Measurements from ENCODE around the gene SOX15.

Gene SOX15

DNA sequence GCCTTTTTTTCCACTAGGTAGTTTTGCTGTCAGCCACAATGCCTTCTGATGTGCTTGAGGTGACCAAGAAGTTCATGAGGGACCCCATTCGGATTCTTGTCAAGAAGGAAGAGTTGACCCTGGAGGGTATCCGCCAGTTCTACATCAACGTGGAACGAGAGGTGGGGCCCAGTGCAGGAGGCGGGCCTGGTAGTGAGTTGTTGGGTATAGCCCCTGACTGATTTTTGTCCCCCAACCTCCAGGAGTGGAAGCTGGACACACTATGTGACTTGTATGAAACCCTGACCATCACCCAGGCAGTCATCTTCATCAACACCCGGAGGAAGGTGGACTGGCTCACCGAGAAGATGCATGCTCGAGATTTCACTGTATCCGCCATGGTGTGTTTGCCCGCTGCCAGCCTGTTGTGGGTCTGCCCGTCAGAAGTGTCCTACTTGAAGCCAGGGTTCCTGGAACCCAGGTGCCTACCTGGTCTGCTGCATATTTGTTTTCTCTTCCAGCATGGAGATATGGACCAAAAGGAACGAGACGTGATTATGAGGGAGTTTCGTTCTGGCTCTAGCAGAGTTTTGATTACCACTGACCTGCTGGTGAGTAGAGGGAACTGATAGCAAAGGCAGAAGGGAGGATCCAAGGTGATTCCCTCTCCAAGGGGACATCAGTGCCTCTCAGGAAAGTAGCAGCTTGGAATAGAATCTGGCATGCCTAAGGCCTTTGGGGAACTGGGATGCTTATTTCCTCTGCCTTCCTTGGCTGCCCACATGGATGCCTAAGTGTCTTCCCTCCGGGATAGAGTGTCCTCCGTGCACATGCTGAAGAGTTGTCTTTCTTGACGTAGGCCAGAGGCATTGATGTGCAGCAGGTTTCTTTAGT, 12.3 kb downstream of the SOX15 start:
- Histone ChIP-seq H2BK15ac (replicated peaks; ENCODE audit: low read depth) (no peak overlapping the region), H3K23ac (ENCODE audit: low read length) (no peak overlapping the region), H4K8ac (ENCODE audit: low read depth, low read length) (no peak overlapping the region), H2BK5ac (ENCODE audit: low read length) (no peak overlapping the region), H3K79me2 (ENCODE audit: control insufficient read depth, insufficient read depth, low read length) (peaks cover 35% of the 10 kb centered on the region), H3K18ac (ENCODE audit: low read length) (no peak overlapping the region), H3K36me3 (ENCODE audit: control insufficient read depth, insufficient read depth, low read length) (peaks cover 37% of the 10 kb centered on the region), H4K5ac (ENCODE audit: low read length) (no peak overlapping the region), H2AK5ac (ENCODE audit: low read length) (no peak overlapping the region), H2BK120ac (ENCODE audit: low read depth, low read length) (no peak overlapping the region), H3K27me3 (ENCODE audit: insufficient read depth, low read length, poor library complexity) (no peaks in the 10 kb centered on the region), H3K27ac (ENCODE audit: low read depth, low read length) (no peak overlapping the region), H3K9ac (ENCODE audit: low read length) (no peak overlapping the region), H3K4me3 (ENCODE audit: low read length) (no peak overlapping the region), H3K79me1 (ENCODE audit: low read length) (peaks cover 15% of the 10 kb centered on the region), H3K4ac (ENCODE audit: low read depth, low read length) (no peak overlapping the region), H3K4me2 (ENCODE audit: low read length) (no peak overlapping the region), H3K4me1 (ENCODE audit: control insufficient read depth, low read depth, low read length) (peaks cover 2% of the 10 kb centered on the region), H3K56ac (ENCODE audit: low read length) (no peak overlapping the region)
- no CpG with 5 or more reads among the region's 17 CpGs for WGBS (ENCODE audit: extremely low coverage, insufficient coverage, low lambda C conversion rate)
- no peak for DNase-seq

DNA sequence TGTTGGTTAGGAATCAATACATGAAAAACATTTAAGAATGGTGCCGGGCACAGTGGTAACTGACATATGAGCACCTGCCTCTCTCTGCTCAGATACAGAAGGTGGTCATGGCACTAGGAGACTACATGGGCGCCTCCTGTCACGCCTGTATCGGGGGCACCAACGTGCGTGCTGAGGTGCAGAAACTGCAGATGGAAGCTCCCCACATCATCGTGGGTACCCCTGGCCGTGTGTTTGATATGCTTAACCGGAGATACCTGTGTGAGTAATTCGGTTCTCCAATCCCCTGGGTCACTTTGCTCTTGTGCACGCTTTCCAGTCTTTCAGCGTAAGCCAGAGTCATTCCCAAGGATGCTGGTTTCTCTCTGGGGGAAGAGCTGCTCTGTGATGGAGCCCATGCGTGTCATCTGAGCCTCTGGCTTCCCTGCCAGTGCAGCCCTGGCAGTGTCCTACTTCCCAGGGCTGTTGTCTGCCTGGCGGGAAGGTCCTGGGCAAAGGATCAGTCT, 13.4 kb downstream of the SOX15 start:
- Histone ChIP-seq H3K9ac (ENCODE audit: low read length) (no peak overlapping the region), H3K79me1 (ENCODE audit: low read length) (peaks cover 15% of the 10 kb centered on the region), H3K4me1 (ENCODE audit: control insufficient read depth, low read depth, low read length) (peaks cover 2% of the 10 kb centered on the region), H3K18ac (ENCODE audit: low read length) (no peak overlapping the region), H3K23ac (ENCODE audit: low read length) (no peak overlapping the region), H2BK120ac (ENCODE audit: low read depth, low read length) (no peak overlapping the region), H3K4me2 (ENCODE audit: low read length) (no peak overlapping the region), H3K4ac (ENCODE audit: low read depth, low read length) (no peak overlapping the region), H2BK15ac (replicated peaks; ENCODE audit: low read depth) (no peak overlapping the region), H4K5ac (ENCODE audit: low read length) (no peak overlapping the region), H3K4me3 (ENCODE audit: low read length) (no peak overlapping the region), H3K56ac (ENCODE audit: low read length) (no peak overlapping the region), H2AK5ac (ENCODE audit: low read length) (no peak overlapping the region), H3K27me3 (ENCODE audit: insufficient read depth, low read length, poor library complexity) (no peaks in the 10 kb centered on the region), H3K79me2 (ENCODE audit: control insufficient read depth, insufficient read depth, low read length) (peaks cover 35% of the 10 kb centered on the region), H3K27ac (ENCODE audit: low read depth, low read length) (no peak overlapping the region), H4K8ac (ENCODE audit: low read depth, low read length) (no peak overlapping the region), H2BK5ac (ENCODE audit: low read length) (no peak overlapping the region), H3K36me3 (ENCODE audit: control insufficient read depth, insufficient read depth, low read length) (peaks cover 37% of the 10 kb centered on the region)
- no peak for DNase-seq
- no CpG with 5 or more reads among the region's 14 CpGs for WGBS (ENCODE audit: extremely low coverage, insufficient coverage, low lambda C conversion rate)

DNA sequence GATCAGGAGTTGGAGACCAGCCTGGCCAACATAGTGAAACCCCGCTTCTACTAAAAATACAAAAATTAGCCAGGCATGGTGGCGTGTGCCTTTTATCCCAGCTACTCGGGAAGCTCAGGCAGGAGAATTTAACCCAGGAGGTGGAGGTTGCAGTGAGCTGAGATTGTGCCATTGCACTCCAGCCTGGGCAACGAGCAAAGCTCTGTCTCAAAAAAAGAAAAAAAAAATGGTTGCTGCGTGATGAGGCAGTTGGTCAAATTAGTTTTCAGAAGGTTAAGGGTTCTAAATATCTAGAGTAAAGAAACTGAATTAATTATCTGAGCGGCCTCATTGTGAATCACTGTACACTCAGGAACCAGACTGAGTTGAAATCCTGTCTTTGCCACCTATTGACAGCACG, 13.9 kb downstream of the SOX15 start:
- no peaks in the 10 kb centered on the region for H3K27me3 ChIP-seq (ENCODE audit: insufficient read depth, low read length, poor library complexity)
- no peak overlapping the region for H3K4me2 ChIP-seq (ENCODE audit: low read length)
- no peak overlapping the region for H2BK120ac ChIP-seq (ENCODE audit: low read depth, low read length)
- H3K36me3 ChIP-seq (ENCODE audit: control insufficient read depth, insufficient read depth, low read length) = peaks cover 37% of the 10 kb centered on the region
- H4K8ac ChIP-seq (ENCODE audit: low read depth, low read length) = no peak overlapping the region
- H3K79me2 ChIP-seq (ENCODE audit: control insufficient read depth, insufficient read depth, low read length) = peaks cover 36% of the 10 kb centered on the region
- H3K18ac ChIP-seq (ENCODE audit: low read length) = no peak overlapping the region
- DNase-seq = no peak
- H2BK15ac ChIP-seq (replicated peaks; ENCODE audit: low read depth) = no peak overlapping the region
- H3K4me1 ChIP-seq (ENCODE audit: control insufficient read depth, low read depth, low read length) = peaks cover 2% of the 10 kb centered on the region
- H3K79me1 ChIP-seq (ENCODE audit: low read length) = peaks cover 15% of the 10 kb centered on the region
- H2AK5ac ChIP-seq (ENCODE audit: low read length) = no peak overlapping the region
- H3K27ac ChIP-seq (ENCODE audit: low read depth, low read length) = no peak overlapping the region
- H3K9ac ChIP-seq (ENCODE audit: low read length) = no peak overlapping the region
- H3K4ac ChIP-seq (ENCODE audit: low read depth, low read length) = no peak overlapping the region
- H3K56ac ChIP-seq (ENCODE audit: low read length) = no peak overlapping the region
- H3K23ac ChIP-seq (ENCODE audit: low read length) = no peak overlapping the region
- WGBS (ENCODE audit: extremely low coverage, insufficient coverage, low lambda C conversion rate) = no CpG with 5 or more reads among the region's 7 CpGs
- H4K5ac ChIP-seq (ENCODE audit: low read length) = no peak overlapping the region
- H3K4me3 ChIP-seq (ENCODE audit: low read length) = no peak overlapping the region
- no peak overlapping the region for H2BK5ac ChIP-seq (ENCODE audit: low read length)

DNA sequence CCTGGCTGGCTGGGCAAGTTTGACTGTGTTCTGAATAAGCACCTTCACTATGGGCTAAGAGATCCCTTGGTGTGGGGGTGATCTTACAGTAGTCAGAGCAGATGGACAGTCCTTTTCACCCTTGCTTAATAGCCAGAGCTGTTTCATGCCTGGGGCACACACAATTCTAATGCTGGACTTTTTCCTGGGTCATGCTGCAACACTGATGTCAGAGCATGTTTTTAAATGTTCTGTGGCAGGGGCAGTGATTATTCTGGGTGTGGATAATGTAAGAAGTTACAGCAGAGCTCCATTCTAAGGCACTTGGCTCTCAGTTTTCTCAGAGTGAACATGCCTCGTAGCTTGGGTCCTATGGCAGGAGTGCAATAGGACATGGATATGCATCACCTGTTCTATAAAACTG, 14.4 kb downstream of the SOX15 start:
- Histone ChIP-seq H3K27ac (ENCODE audit: low read depth, low read length) (no peak overlapping the region), H3K36me3 (ENCODE audit: control insufficient read depth, insufficient read depth, low read length) (peaks cover 42% of the 10 kb centered on the region), H3K27me3 (ENCODE audit: insufficient read depth, low read length, poor library complexity) (no peaks in the 10 kb centered on the region), H3K4me2 (ENCODE audit: low read length) (peak overlapping the region; percentile 23), H3K79me2 (ENCODE audit: control insufficient read depth, insufficient read depth, low read length) (peaks cover 37% of the 10 kb centered on the region), H2AK5ac (ENCODE audit: low read length) (no peak overlapping the region), H3K56ac (ENCODE audit: low read length) (peak overlapping the region; percentile 18), H4K5ac (ENCODE audit: low read length) (no peak overlapping the region), H3K18ac (ENCODE audit: low read length) (no peak overlapping the region), H3K4me3 (ENCODE audit: low read length) (no peak overlapping the region), H2BK15ac (replicated peaks; ENCODE audit: low read depth) (no peak overlapping the region), H3K4me1 (ENCODE audit: control insufficient read depth, low read depth, low read length) (peaks cover 2% of the 10 kb centered on the region), H3K79me1 (ENCODE audit: low read length) (peaks cover 15% of the 10 kb centered on the region), H3K23ac (ENCODE audit: low read length) (no peak overlapping the region), H2BK5ac (ENCODE audit: low read length) (no peak overlapping the region), H3K4ac (ENCODE audit: low read depth, low read length) (no peak overlapping the region), H3K9ac (ENCODE audit: low read length) (peak overlapping the region; percentile 99), H4K8ac (ENCODE audit: low read depth, low read length) (no peak overlapping the region), H2BK120ac (ENCODE audit: low read depth, low read length) (no peak overlapping the region)
- WGBS (ENCODE audit: extremely low coverage, insufficient coverage, low lambda C conversion rate) = no CpG with 5 or more reads among the region's 1 CpG
- no peak for DNase-seq

DNA sequence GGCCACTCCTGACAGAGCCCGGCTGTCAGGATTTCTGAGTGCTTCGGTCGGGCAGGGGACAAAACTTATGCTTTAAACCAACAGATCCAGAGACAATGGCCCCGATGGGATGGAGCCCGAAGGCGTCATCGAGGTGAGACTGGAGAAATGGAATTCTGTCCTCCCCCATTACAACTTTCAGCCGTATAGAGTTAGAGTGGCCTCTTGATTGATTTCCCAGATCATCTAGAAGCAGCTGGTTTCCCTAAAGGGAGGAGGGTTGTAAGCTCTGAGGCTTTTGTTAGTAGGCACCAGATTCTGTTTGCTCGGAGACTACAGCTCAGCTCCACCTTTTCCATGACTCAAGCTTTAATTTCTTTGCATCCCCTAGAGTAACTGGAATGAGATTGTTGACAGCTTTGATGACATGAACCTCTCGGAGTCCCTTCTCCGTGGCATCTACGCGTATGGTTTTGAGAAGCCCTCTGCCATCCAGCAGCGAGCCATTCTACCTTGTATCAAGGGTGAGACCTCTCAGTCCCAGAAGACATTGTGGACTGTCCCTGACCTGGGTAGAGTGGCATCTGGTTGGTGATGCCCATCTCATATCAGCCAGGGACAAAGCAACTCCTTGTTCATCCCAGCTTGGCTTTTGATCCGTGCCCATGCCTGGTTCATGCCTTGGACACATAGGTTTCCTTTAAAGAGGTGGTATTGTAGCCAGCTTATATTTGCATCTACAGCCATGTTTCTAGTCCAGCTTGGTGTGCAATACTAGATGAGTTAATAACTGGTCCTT, 15.5 kb downstream of the SOX15 start:
- Histone ChIP-seq H3K18ac (ENCODE audit: low read length) (no peak overlapping the region), H3K9ac (ENCODE audit: low read length) (peak overlapping the region; percentile 99), H3K56ac (ENCODE audit: low read length) (peak overlapping the region; percentile 100), H3K27me3 (ENCODE audit: insufficient read depth, low read length, poor library complexity) (no peaks in the 10 kb centered on the region), H3K23ac (ENCODE audit: low read length) (no peak overlapping the region), H2AK5ac (ENCODE audit: low read length) (no peak overlapping the region), H2BK5ac (ENCODE audit: low read length) (no peak overlapping the region), H4K8ac (ENCODE audit: low read depth, low read length) (no peak overlapping the region), H3K4ac (ENCODE audit: low read depth, low read length) (no peak overlapping the region), H3K4me1 (ENCODE audit: control insufficient read depth, low read depth, low read length) (peaks cover 2% of the 10 kb centered on the region), H2BK120ac (ENCODE audit: low read depth, low read length) (no peak overlapping the region), H2BK15ac (replicated peaks; ENCODE audit: low read depth) (no peak overlapping the region), H3K79me2 (ENCODE audit: control insufficient read depth, insufficient read depth, low read length) (peaks cover 39% of the 10 kb centered on the region), H3K36me3 (ENCODE audit: control insufficient read depth, insufficient read depth, low read length) (peaks cover 41% of the 10 kb centered on the region), H3K79me1 (ENCODE audit: low read length) (peaks cover 16% of the 10 kb centered on the region), H3K4me3 (ENCODE audit: low read length) (peak overlapping the region; percentile 90), H3K4me2 (ENCODE audit: low read length) (peak overlapping the region; percentile 23), H4K5ac (ENCODE audit: low read length) (no peak overlapping the region), H3K27ac (ENCODE audit: low read depth, low read length) (no peak overlapping the region)
- DNase-seq = no peak
- WGBS (ENCODE audit: extremely low coverage, insufficient coverage, low lambda C conversion rate) = no CpG with 5 or more reads among the region's 15 CpGs
